Measurements from ENCODE around the gene PCBD1. TPM values are rescaled to one million over a fixed set of nuclear protein-coding genes. Genes with fewer than 3 reads are reported as not detected.

The PCBD1 gene
- total and polyA plus RNA-seq, 7 experiments from 2014 or later, result 4.5 to 29.8 (median 7.8) TPM

- no peak overlapping the region for H3K4me3 ChIP-seq (ENCODE audit: low read length)
- Mint-ChIP-seq H3K27ac (no peak overlapping the region), H3K27me3 (no peaks in the 10 kb centered on the region), H3K9me3 (peaks cover 0 to 9% (median 2%) of the 10 kb centered on the region in 11 donors), H3K4me3 (no peak overlapping the region), H3K4me1 (peaks cover 5 to 20% (median 10%) of the 10 kb centered on the region in 7 donors), H3K36me3 (peaks cover 26 to 77% (median 44%) of the 10 kb centered on the region in 5 donors)
- no peaks in the 10 kb centered on the region for H3K27me3 ChIP-seq (ENCODE audit: control insufficient read depth in 2 of 2, insufficient read depth in 2 of 2, low read length in 2 of 2)
- POLR2A ChIA-PET, result no interaction called here
- CTCF ChIA-PET, result interaction anchor here (0.7 kb wide), 1 partner anchor 378 kb away, joined by 3 read pairs; no protein-coding TSS in a partner anchor
- ATAC-seq (no peak), DNase-seq (no peak)
- H3K4me1 ChIP-seq (ENCODE audit: control insufficient read depth in 2 of 2, insufficient read depth in 2 of 2, low read length in 2 of 2), result no peaks in the 10 kb centered on the region
- H3K27ac ChIP-seq (ENCODE audit: low read depth, low read length), result no peak overlapping the region
- intact Hi-C loops (cut with micrococcal nuclease), result no loop called here
- no peaks in the 10 kb centered on the region for H3K9me3 ChIP-seq (ENCODE audit: control insufficient read depth in 2 of 3, low read length in 3 of 3)
- H3K36me3 ChIP-seq (ENCODE audit: control insufficient read depth in 2 of 3, insufficient read depth in 3 of 3, low read length in 3 of 3), result peaks cover 0 to 22% (median 0%) of the 10 kb centered on the region in 3 experiments
Observed at GRCh38 chr10:70840836-70841235, 47.5 kb downstream of the PCBD1 start.

- no peaks in the 10 kb centered on the region for H3K27me3 Mint-ChIP-seq
- Histone ChIP-seq H3K4me1 (ENCODE audit: control insufficient read depth in 2 of 2, insufficient read depth in 2 of 2, low read length in 2 of 2) (no peaks in the 10 kb centered on the region), H3K27ac (ENCODE audit: low read depth, low read length) (no peak overlapping the region), H3K9me3 (ENCODE audit: control insufficient read depth in 2 of 3, low read length in 3 of 3) (no peaks in the 10 kb centered on the region), H3K4me3 (ENCODE audit: low read length) (no peak overlapping the region), H3K36me3 (ENCODE audit: control insufficient read depth in 2 of 3, insufficient read depth in 3 of 3, low read length in 3 of 3) (peaks cover 0 to 15% (median 0%) of the 10 kb centered on the region in 3 experiments), H3K27me3 (ENCODE audit: control insufficient read depth in 2 of 2, insufficient read depth in 2 of 2, low read length in 2 of 2) (no peaks in the 10 kb centered on the region)
- POLR2A ChIA-PET, result interaction anchor here (0.6 kb wide), 1 partner anchor 256 kb away, joined by 3 read pairs; no protein-coding TSS in a partner anchor
- peaks cover 6 to 23% (median 15%) of the 10 kb centered on the region in 7 donors for H3K4me1 Mint-ChIP-seq
- H3K9me3 Mint-ChIP-seq, result peaks cover 0 to 9% (median 2%) of the 10 kb centered on the region in 11 donors
- H3K27ac Mint-ChIP-seq, result no peak overlapping the region
- DNase-seq (no peak), ATAC-seq (no peak)
- intact Hi-C loops (cut with micrococcal nuclease), result no loop called here
- no peak overlapping the region for H3K4me3 Mint-ChIP-seq
- CTCF ChIA-PET, result no interaction called here
- peaks cover 20 to 72% (median 42%) of the 10 kb centered on the region in 5 donors for H3K36me3 Mint-ChIP-seq
Observed at GRCh38 chr10:70838270-70838805, 50.0 kb downstream of the PCBD1 start.

- Mint-ChIP-seq H3K27ac (no peak overlapping the region), H3K27me3 (no peaks in the 10 kb centered on the region), H3K36me3 (peaks cover 17 to 68% (median 43%) of the 10 kb centered on the region in 5 donors), H3K4me1 (peaks cover 10 to 27% (median 19%) of the 10 kb centered on the region in 7 donors), H3K4me3 (no peak overlapping the region), H3K9me3 (peaks cover 0 to 9% (median 2%) of the 10 kb centered on the region in 11 donors)
- ATAC-seq (no peak), DNase-seq (no peak)
- no peak overlapping the region for H3K27ac ChIP-seq (ENCODE audit: low read depth, low read length)
- peaks cover 0 to 15% (median 0%) of the 10 kb centered on the region in 3 experiments for H3K36me3 ChIP-seq (ENCODE audit: control insufficient read depth in 2 of 3, insufficient read depth in 3 of 3, low read length in 3 of 3)
- no peaks in the 10 kb centered on the region for H3K9me3 ChIP-seq (ENCODE audit: control insufficient read depth in 2 of 3, low read length in 3 of 3)
- H3K27me3 ChIP-seq (ENCODE audit: control insufficient read depth in 2 of 2, insufficient read depth in 2 of 2, low read length in 2 of 2), result no peaks in the 10 kb centered on the region
- CTCF ChIA-PET, result no interaction called here
- no peak overlapping the region for H3K4me3 ChIP-seq (ENCODE audit: low read length)
- POLR2A ChIA-PET, result no interaction called here
- no peaks in the 10 kb centered on the region for H3K4me1 ChIP-seq (ENCODE audit: control insufficient read depth in 2 of 2, insufficient read depth in 2 of 2, low read length in 2 of 2)
- intact Hi-C loops (cut with micrococcal nuclease), result no loop called here
Observed at GRCh38 chr10:70837660-70838059, 50.7 kb downstream of the PCBD1 start.

GRCh38 chr10:70836319-70836718 is 52.0 kb downstream of the PCBD1 start:
- Mint-ChIP-seq H3K36me3 (peaks cover 17 to 56% (median 37%) of the 10 kb centered on the region in 5 donors), H3K4me1 (peaks cover 5 to 29% (median 22%) of the 10 kb centered on the region in 7 donors), H3K4me3 (no peak overlapping the region), H3K9me3 (peaks cover 0 to 9% (median 2%) of the 10 kb centered on the region in 11 donors), H3K27me3 (no peaks in the 10 kb centered on the region), H3K27ac (no peak overlapping the region)
- Histone ChIP-seq H3K4me1 (ENCODE audit: control insufficient read depth in 2 of 2, insufficient read depth in 2 of 2, low read length in 2 of 2) (no peaks in the 10 kb centered on the region), H3K27ac (ENCODE audit: low read depth, low read length) (no peak overlapping the region), H3K36me3 (ENCODE audit: control insufficient read depth in 2 of 3, insufficient read depth in 3 of 3, low read length in 3 of 3) (peaks cover 0 to 15% (median 0%) of the 10 kb centered on the region in 3 experiments), H3K27me3 (ENCODE audit: control insufficient read depth in 2 of 2, insufficient read depth in 2 of 2, low read length in 2 of 2) (no peaks in the 10 kb centered on the region), H3K4me3 (ENCODE audit: low read length) (no peak overlapping the region), H3K9me3 (ENCODE audit: control insufficient read depth in 2 of 3, low read length in 3 of 3) (no peaks in the 10 kb centered on the region)
- DNase-seq (no peak), ATAC-seq (no peak)
- POLR2A ChIA-PET, result no interaction called here
- intact Hi-C loops (cut with micrococcal nuclease), result no loop called here
- CTCF ChIA-PET, result interaction anchor here (0.6 kb wide), 1 partner anchor 21 kb away, joined by 3 read pairs; no protein-coding TSS in a partner anchor

- Histone ChIP-seq H3K9me3 (ENCODE audit: control insufficient read depth in 2 of 3, low read length in 3 of 3) (no peaks in the 10 kb centered on the region), H3K27me3 (ENCODE audit: control insufficient read depth in 2 of 2, insufficient read depth in 2 of 2, low read length in 2 of 2) (no peaks in the 10 kb centered on the region), H3K27ac (ENCODE audit: low read depth, low read length) (no peak overlapping the region), H3K36me3 (ENCODE audit: control insufficient read depth in 2 of 3, insufficient read depth in 3 of 3, low read length in 3 of 3) (peaks cover 0 to 15% (median 0%) of the 10 kb centered on the region in 3 experiments), H3K4me1 (ENCODE audit: control insufficient read depth in 2 of 2, insufficient read depth in 2 of 2, low read length in 2 of 2) (no peaks in the 10 kb centered on the region), H3K4me3 (ENCODE audit: low read length) (no peak overlapping the region)
- ATAC-seq (peak; percentile 32), DNase-seq (no peak)
- Mint-ChIP-seq H3K4me3 (no peak overlapping the region), H3K4me1 (peaks cover 5 to 26% (median 20%) of the 10 kb centered on the region in 7 donors), H3K36me3 (peaks cover 17 to 56% (median 36%) of the 10 kb centered on the region in 5 donors), H3K27me3 (no peaks in the 10 kb centered on the region), H3K27ac (no peak overlapping the region), H3K9me3 (peaks cover 0 to 9% (median 2%) of the 10 kb centered on the region in 11 donors)
- intact Hi-C loops (cut with micrococcal nuclease), result no loop called here
- POLR2A ChIA-PET, result interaction anchor here (1.1 kb wide), 1 partner anchor 18 kb away, joined by 3 read pairs; no protein-coding TSS in a partner anchor
- CTCF ChIA-PET, result no interaction called here
Observed at GRCh38 chr10:70834441-70835151, 53.8 kb downstream of the PCBD1 start.

- ATAC-seq (no peak), DNase-seq (no peak)
- Mint-ChIP-seq H3K27ac (peak overlapping the region in 1 of 9 donors; percentile 25), H3K4me3 (no peak overlapping the region), H3K4me1 (peaks cover 5 to 26% (median 21%) of the 10 kb centered on the region in 7 donors), H3K36me3 (peaks cover 17 to 58% (median 36%) of the 10 kb centered on the region in 5 donors), H3K9me3 (peaks cover 0 to 9% (median 2%) of the 10 kb centered on the region in 11 donors), H3K27me3 (no peaks in the 10 kb centered on the region)
- H3K36me3 ChIP-seq (ENCODE audit: control insufficient read depth in 2 of 3, insufficient read depth in 3 of 3, low read length in 3 of 3), result peaks cover 0 to 15% (median 0%) of the 10 kb centered on the region in 3 experiments
- ChIA-PET POLR2A (interaction anchor here (1.1 kb wide), 1 partner anchor 17 kb away, joined by 3 read pairs; no protein-coding TSS in a partner anchor), CTCF (no interaction called here)
- no peaks in the 10 kb centered on the region for H3K27me3 ChIP-seq (ENCODE audit: control insufficient read depth in 2 of 2, insufficient read depth in 2 of 2, low read length in 2 of 2)
- no peaks in the 10 kb centered on the region for H3K9me3 ChIP-seq (ENCODE audit: control insufficient read depth in 2 of 3, low read length in 3 of 3)
- no peak overlapping the region for H3K27ac ChIP-seq (ENCODE audit: low read depth, low read length)
- H3K4me1 ChIP-seq (ENCODE audit: control insufficient read depth in 2 of 2, insufficient read depth in 2 of 2, low read length in 2 of 2), result no peaks in the 10 kb centered on the region
- no peak overlapping the region for H3K4me3 ChIP-seq (ENCODE audit: low read length)
- intact Hi-C loops (cut with micrococcal nuclease), result no loop called here
Observed at GRCh38 chr10:70834021-70834420, 54.3 kb downstream of the PCBD1 start.

All from naive thymus-derived CD4-positive, alpha-beta T cell (primary cell).